K562 (cell line): ENCODE data around the gene SPATS2. TPM values are rescaled to one million over a fixed set of nuclear protein-coding genes. Genes with fewer than 3 reads are reported as not detected.

Source experiments
- EP400 ChIP-seq: fragments of 450-650 bp; IDR thresholded peaks from 2 replicates; pipeline ENCODE4 v1.6.1; 2017; ENCODE audit warnings: antibody characterized with exemption, mild to moderate bottlenecking, moderate library complexity
- JUND ChIP-seq, 2 experiments: IDR thresholded peaks; 2 replicates in 1 of 2; 3 replicates in 1 of 2; pipeline ENCODE4 v1.6.1; 2011; ENCODE audit warnings: borderline replicate concordance in 2 of 2, low read depth in 2 of 2, low read length in 2 of 2, improper control_type of control experiment in 1 of 2, missing biosample characterization in 1 of 2, missing genetic modification characterization in 1 of 2, missing genetic modification reagents in 1 of 2
- MED1 ChIP-seq: sonication (generic); formaldehyde crosslinking; IDR thresholded peaks from 2 replicates; pipeline ENCODE4 v1.8.1; 2023; ENCODE audit warnings: missing genetic modification reagents, borderline replicate concordance
- NFRKB ChIP-seq: fragments of 450-650 bp; IDR thresholded peaks from 2 replicates; pipeline ENCODE4 v1.6.1; 2016; ENCODE audit warnings: low read depth
- PHB2 ChIP-seq: fragments of 450-650 bp; IDR thresholded peaks from 2 replicates; pipeline ENCODE4 v1.6.1; 2017; ENCODE audit warnings: low read depth
- PHF8 ChIP-seq: fragments of 200-600 bp; sonication (generic); IDR thresholded peaks from 2 replicates; pipeline ENCODE4 v1.6.1; 2012; ENCODE audit warnings: mixed run types, mild to moderate bottlenecking, inconsistent platforms, low read length, moderate library complexity, borderline replicate concordance
- PML ChIP-seq: IDR thresholded peaks from 2 replicates; pipeline ENCODE4 v1.6.1; 2012; ENCODE audit warnings: low read length, inconsistent platforms
- POLR2B ChIP-seq: fragments of 450-650 bp; IDR thresholded peaks from 2 replicates; pipeline ENCODE4 v1.6.1; 2018; ENCODE audit warnings: low read depth; ENCODE audit not compliant: partially characterized antibody
- SIN3B ChIP-seq: fragments of 450-650 bp; IDR thresholded peaks from 2 replicates; pipeline ENCODE4 v1.6.1; 2017; ENCODE audit warnings: low read depth, mild to moderate bottlenecking, moderate library complexity
- STAG1 ChIP-seq: sonication (generic); formaldehyde crosslinking; IDR thresholded peaks from 2 replicates; pipeline ENCODE4 v1.5.0; 2020; ENCODE audit warnings: missing genetic modification reagents, borderline replicate concordance
- ZKSCAN1 ChIP-seq: fragments of 150-350 bp; IDR thresholded peaks from 2 replicates; pipeline ENCODE4 v1.6.1; 2016; ENCODE audit warnings: low read depth, low read length
- polyA plus RNA-seq, 8 experiments: library from polyadenylated mRNA; depleted of rRNA in 4 of 8; stranded (reverse) in 5 of 8; unstranded in 3 of 8; fragments of >200 nt; fragmentation: Nextera tagmentation in 2 of 8; fragmentation: Illumina TruSeq in 1 of 8; extraction: Ambion mirVana in 2 of 8; extraction: Trizol in 1 of 8; gene quantifications; 2 replicates each; pipeline versions ENCODE4 v1.2.1 to v1.2.3, GENCODE V29; 2011 to 2014; ENCODE audit warnings: inconsistent platforms in 1 of 8, missing spikeins in 1 of 8
- total RNA-seq, 7 experiments: library from RNA; depleted of rRNA in 6 of 7; stranded (reverse); fragments of >200 nt in 6 of 7; fragmentation: Illumina TruSeq in 2 of 7; extraction: Trizol in 2 of 7; gene quantifications; 2 replicates each; pipeline versions ENCODE4 v1.2.1 to v1.2.3, GENCODE V29; 2011 to 2021; ENCODE audit warnings: low replicate concordance in 1 of 7
- TF ChIP-seq, protein P1 (sequence below): fragments of 250-450 bp; sonication (Bioruptor Pico); IDR thresholded peaks from 2 replicates; pipeline ENCODE4 v1.4.0; 2020
- TF ChIP-seq, protein P2 (sequence below): fragments of 450-650 bp; IDR thresholded peaks from 2 replicates; pipeline ENCODE4 v1.6.1; 2018; ENCODE audit not compliant: partially characterized antibody
- TF ChIP-seq, protein P3 (sequence below), 2 experiments: IDR thresholded peaks; 2 replicates each; pipeline ENCODE4 v1.6.1; 2011; ENCODE audit warnings: borderline replicate concordance in 1 of 2, control low read depth in 1 of 2, low read depth in 1 of 2, low read length in 1 of 2, mild to moderate bottlenecking in 1 of 2, mixed read lengths in 1 of 2, moderate library complexity in 1 of 2; ENCODE audit not compliant: insufficient read depth in 1 of 2, insufficient read length in 1 of 2, poor library complexity in 1 of 2, severe bottlenecking in 1 of 2; ENCODE audit errors: extremely low read depth in 1 of 2
- TF ChIP-seq, protein P4 (sequence below): fragments of 250-450 bp; sonication (Bioruptor Pico); IDR thresholded peaks from 2 replicates; pipeline ENCODE4 v1.4.0; 2020; ENCODE audit warnings: borderline replicate concordance
- TF ChIP-seq, protein P5 (sequence below), 2 experiments: fragments of 450-650 bp; conservative IDR thresholded peaks; 2 replicates each; pipeline ENCODE4 v1.6.1; 2017; ENCODE audit warnings: mild to moderate bottlenecking in 2 of 2, moderate library complexity in 2 of 2

SPATS2 gene
- total and polyA plus RNA-seq, 9 of the 15 experiments (the other 6 are each of a cell fraction or from before 2014, with no cell fraction given) = 5.4 to 48.2 (median 17.5) TPM

DNA sequence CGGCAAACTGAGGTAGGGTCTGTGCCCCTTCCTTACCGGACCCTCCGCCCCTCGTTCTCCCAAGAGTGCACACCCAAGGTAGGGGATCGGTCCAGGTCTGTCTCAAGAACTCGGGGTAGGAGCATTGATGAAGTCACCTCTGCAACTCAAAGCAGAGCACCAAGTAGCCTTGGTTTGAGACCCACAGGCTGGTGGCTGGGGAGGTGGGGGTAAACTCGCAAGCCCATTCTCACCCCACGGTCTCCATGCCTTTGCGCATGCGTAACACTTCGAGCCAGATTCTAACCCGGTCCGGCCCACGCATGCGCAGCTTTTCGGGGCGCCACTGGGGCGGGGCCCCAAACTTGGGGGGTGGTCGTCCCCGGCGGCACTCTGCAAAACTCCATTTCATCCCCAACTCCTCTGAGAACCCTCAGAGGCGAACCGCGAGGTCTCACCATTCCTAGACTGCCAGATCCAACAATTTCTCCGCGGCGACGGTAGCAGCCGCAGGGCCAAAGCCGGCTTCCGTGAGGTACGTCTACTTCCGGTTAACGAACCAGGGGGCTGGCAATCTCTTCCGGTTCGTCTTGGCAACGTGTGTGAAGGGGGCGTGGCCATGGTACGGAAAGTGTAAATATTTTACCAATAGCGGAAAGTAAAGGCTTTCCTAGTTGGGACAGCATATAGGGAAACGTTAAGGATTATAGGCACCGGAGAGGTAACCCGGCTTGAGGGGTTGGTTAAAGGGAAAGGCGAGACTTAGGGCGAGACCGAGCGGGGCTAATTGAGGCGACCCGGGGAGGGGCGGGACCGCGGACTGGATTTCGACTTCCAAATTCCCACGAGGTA, 200.6 kb downstream of the SPATS2 start, which contains the start of gene MCRS1 (continued):
- TF ChIP-seq, protein P1, sequence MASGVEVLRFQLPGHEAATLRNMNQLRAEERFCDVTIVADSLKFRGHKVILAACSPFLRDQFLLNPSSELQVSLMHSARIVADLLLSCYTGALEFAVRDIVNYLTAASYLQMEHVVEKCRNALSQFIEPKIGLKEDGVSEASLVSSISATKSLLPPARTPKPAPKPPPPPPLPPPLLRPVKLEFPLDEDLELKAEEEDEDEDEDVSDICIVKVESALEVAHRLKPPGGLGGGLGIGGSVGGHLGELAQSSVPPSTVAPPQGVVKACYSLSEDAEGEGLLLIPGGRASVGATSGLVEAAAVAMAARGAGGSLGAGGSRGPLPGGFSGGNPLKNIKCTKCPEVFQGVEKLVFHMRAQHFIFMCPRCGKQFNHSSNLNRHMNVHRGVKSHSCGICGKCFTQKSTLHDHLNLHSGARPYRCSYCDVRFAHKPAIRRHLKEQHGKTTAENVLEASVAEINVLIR (CRISPR knock-in tag) = 0 out of 2 replicates have a peak, but pooled peaks have one; percentile 3
- TF ChIP-seq SIN3B (peak; percentile 78), POLR2B (peak; percentile 99), EP400 (peak; percentile 98), PML (peak; percentile 92), PHF8 (peak; percentile 100), PHB2 (no peak), STAG1 (CRISPR knock-in tag) (no peak), MED1 (no peak), JUND (IDR thresholded peaks at IDR 0.05; ENCODE audit: borderline replicate concordance, low read depth, low read length) (peak; percentile 32; the same call in 1 of the 2 replicates), JUND (tag; IDR thresholded peaks at IDR 0.05; ENCODE audit: borderline replicate concordance, low read depth, low read length) (no peak), NFRKB (0 out of 2 replicates have a peak, but pooled peaks have one; percentile 18), ZKSCAN1 (0 out of 2 replicates have a peak, but pooled peaks have one; percentile 2)
- TF ChIP-seq, protein P2, sequence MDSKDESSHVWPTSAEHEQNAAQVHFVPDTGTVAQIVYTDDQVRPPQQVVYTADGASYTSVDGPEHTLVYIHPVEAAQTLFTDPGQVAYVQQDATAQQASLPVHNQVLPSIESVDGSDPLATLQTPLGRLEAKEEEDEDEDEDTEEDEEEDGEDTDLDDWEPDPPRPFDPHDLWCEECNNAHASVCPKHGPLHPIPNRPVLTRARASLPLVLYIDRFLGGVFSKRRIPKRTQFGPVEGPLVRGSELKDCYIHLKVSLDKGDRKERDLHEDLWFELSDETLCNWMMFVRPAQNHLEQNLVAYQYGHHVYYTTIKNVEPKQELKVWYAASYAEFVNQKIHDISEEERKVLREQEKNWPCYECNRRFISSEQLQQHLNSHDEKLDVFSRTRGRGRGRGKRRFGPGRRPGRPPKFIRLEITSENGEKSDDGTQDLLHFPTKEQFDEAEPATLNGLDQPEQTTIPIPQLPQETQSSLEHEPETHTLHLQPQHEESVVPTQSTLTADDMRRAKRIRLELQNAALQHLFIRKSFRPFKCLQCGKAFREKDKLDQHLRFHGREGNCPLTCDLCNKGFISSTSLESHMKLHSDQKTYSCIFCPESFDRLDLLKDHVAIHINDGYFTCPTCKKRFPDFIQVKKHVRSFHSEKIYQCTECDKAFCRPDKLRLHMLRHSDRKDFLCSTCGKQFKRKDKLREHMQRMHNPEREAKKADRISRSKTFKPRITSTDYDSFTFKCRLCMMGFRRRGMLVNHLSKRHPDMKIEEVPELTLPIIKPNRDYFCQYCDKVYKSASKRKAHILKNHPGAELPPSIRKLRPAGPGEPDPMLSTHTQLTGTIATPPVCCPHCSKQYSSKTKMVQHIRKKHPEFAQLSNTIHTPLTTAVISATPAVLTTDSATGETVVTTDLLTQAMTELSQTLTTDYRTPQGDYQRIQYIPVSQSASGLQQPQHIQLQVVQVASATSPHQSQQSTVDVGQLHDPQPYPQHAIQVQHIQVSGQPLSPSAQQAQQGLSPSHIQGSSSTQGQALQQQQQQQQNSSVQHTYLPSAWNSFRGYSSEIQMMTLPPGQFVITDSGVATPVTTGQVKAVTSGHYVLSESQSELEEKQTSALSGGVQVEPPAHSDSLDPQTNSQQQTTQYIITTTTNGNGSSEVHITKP = peak; percentile 25
- TF ChIP-seq, protein P3, sequence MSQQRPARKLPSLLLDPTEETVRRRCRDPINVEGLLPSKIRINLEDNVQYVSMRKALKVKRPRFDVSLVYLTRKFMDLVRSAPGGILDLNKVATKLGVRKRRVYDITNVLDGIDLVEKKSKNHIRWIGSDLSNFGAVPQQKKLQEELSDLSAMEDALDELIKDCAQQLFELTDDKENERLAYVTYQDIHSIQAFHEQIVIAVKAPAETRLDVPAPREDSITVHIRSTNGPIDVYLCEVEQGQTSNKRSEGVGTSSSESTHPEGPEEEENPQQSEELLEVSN (IDR thresholded peaks at IDR 0.05; ENCODE audit: borderline replicate concordance in 1 of 2, extremely low read depth in 1 of 2, insufficient read depth in 1 of 2, insufficient read length in 1 of 2, low read depth in 1 of 2, low read length in 1 of 2, poor library complexity in 1 of 2, severe bottlenecking in 1 of 2) = peak in 1 of 2 experiments; percentile 11
- TF ChIP-seq, protein P4, sequence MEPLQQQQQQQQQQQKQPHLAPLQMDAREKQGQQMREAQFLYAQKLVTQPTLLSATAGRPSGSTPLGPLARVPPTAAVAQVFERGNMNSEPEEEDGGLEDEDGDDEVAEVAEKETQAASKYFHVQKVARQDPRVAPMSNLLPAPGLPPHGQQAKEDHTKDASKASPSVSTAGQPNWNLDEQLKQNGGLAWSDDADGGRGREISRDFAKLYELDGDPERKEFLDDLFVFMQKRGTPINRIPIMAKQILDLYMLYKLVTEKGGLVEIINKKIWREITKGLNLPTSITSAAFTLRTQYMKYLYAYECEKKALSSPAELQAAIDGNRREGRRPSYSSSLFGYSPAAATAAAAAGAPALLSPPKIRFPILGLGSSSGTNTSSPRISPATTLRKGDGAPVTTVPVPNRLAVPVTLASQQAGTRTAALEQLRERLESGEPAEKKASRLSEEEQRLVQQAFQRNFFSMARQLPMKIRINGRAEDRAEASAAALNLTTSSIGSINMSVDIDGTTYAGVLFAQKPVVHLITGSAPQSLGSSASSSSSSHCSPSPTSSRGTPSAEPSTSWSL = no peak
- TF ChIP-seq, protein P5, sequence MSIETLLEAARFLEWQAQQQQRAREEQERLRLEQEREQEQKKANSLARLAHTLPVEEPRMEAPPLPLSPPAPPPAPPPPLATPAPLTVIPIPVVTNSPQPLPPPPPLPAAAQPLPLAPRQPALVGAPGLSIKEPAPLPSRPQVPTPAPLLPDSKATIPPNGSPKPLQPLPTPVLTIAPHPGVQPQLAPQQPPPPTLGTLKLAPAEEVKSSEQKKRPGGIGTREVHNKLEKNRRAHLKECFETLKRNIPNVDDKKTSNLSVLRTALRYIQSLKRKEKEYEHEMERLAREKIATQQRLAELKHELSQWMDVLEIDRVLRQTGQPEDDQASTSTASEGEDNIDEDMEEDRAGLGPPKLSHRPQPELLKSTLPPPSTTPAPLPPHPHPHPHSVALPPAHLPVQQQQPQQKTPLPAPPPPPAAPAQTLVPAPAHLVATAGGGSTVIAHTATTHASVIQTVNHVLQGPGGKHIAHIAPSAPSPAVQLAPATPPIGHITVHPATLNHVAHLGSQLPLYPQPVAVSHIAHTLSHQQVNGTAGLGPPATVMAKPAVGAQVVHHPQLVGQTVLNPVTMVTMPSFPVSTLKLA (conservative IDR thresholded peaks at IDR 0.05) = peak; percentile 98 to 99
